ENCODE results near the gene CCR1.

The CCR1 gene

DNA sequence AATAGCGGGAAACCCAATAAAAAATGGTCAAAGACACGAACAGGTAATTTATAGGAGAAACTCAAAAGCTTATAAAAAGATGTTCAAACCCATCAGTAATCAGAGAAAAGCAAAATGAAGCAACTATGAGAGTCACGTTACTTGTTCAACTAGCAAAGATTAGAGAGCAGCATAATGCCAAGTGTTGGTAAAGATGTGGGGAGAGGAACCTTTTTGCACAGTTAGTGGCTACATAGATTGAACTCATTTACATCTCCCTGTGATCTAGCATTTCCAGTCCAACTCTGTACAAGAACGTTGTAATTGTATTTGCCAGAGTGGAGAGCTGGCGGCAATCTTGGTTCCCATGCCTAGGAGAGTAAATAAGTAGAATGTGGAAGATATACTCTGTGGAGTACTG, 15.2 kb downstream of the CCR1 start:
- Histone ChIP-seq H3K27me3 (ENCODE audit: insufficient read depth, low read length) (peaks cover 6% of the 10 kb centered on the region; the same call in 1 of the 2 replicates), H3K27ac (ENCODE audit: low read depth, low read length, poor library complexity, severe bottlenecking) (no peak overlapping the region), H2AFZ (ENCODE audit: low read length) (no peak overlapping the region), H3K4me1 (ENCODE audit: insufficient read depth, low read length, severe bottlenecking) (no peaks in the 10 kb centered on the region), H3F3A (ENCODE audit: insufficient read depth, low read length) (no peaks in the 10 kb centered on the region), H4K20me1 (ENCODE audit: insufficient read depth, low read length) (no peaks in the 10 kb centered on the region), H3K9me2 (ENCODE audit: low read depth, low read length) (no peaks in the 10 kb centered on the region), H3K79me2 (ENCODE audit: insufficient read depth, low read length) (no peaks in the 10 kb centered on the region), H3K4me2 (ENCODE audit: low read length) (no peak overlapping the region), H3K4me3 (ENCODE audit: low read depth, low read length, poor library complexity, severe bottlenecking) (no peak overlapping the region), H3K9ac (ENCODE audit: low read length) (no peak overlapping the region), H3K9me3 (ENCODE audit: low read length) (peaks cover 19% of the 10 kb centered on the region), H3K36me3 (ENCODE audit: insufficient read depth, low read length) (no peaks in the 10 kb centered on the region; the same call in 1 of the 2 replicates)
- TF ChIP-seq EZH2 (IDR thresholded peaks at IDR 0.05; ENCODE audit: borderline replicate concordance, low read length): no peak
- TF ChIP-seq, protein P1, sequence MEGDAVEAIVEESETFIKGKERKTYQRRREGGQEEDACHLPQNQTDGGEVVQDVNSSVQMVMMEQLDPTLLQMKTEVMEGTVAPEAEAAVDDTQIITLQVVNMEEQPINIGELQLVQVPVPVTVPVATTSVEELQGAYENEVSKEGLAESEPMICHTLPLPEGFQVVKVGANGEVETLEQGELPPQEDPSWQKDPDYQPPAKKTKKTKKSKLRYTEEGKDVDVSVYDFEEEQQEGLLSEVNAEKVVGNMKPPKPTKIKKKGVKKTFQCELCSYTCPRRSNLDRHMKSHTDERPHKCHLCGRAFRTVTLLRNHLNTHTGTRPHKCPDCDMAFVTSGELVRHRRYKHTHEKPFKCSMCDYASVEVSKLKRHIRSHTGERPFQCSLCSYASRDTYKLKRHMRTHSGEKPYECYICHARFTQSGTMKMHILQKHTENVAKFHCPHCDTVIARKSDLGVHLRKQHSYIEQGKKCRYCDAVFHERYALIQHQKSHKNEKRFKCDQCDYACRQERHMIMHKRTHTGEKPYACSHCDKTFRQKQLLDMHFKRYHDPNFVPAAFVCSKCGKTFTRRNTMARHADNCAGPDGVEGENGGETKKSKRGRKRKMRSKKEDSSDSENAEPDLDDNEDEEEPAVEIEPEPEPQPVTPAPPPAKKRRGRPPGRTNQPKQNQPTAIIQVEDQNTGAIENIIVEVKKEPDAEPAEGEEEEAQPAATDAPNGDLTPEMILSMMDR (IDR thresholded peaks at IDR 0.05; ENCODE audit: low read length): no peak

DNA sequence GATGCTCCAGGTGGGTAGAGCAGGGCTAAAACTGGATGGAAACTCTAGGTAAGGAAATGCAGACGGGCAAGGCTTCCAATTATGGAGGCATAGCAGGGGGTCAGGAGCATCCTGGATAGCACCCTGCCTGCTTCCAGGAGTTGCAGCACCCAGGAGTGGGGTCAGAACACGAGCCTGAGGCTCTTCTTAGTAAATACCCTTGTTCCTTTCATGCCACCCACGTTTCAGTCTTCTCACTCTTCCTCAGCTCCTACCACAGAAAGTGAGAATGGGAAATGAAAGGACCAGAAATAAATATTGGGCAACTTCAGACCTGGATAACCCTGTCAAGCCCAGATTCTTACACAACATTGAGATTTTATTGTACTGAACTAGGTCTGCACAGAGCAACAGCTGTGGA, 16.4 kb downstream of the CCR1 start:
- H2AFZ ChIP-seq (ENCODE audit: low read length): no peak overlapping the region
- no peaks in the 10 kb centered on the region for H3K4me1 ChIP-seq (ENCODE audit: insufficient read depth, low read length, severe bottlenecking)
- H4K20me1 ChIP-seq (ENCODE audit: insufficient read depth, low read length): no peaks in the 10 kb centered on the region
- peaks cover 19% of the 10 kb centered on the region for H3K9me3 ChIP-seq (ENCODE audit: low read length)
- H3K79me2 ChIP-seq (ENCODE audit: insufficient read depth, low read length): no peaks in the 10 kb centered on the region
- no peak overlapping the region for H3K4me3 ChIP-seq (ENCODE audit: low read depth, low read length, poor library complexity, severe bottlenecking)
- peaks cover 6% of the 10 kb centered on the region; the same call in 1 of the 2 replicates for H3K27me3 ChIP-seq (ENCODE audit: insufficient read depth, low read length)
- H3K36me3 ChIP-seq (ENCODE audit: insufficient read depth, low read length): no peaks in the 10 kb centered on the region; the same call in 1 of the 2 replicates
- H3K9ac ChIP-seq (ENCODE audit: low read length): no peak overlapping the region
- no peak overlapping the region for H3K4me2 ChIP-seq (ENCODE audit: low read length)
- H3K9me2 ChIP-seq (ENCODE audit: low read depth, low read length): no peaks in the 10 kb centered on the region
- no peaks in the 10 kb centered on the region for H3F3A ChIP-seq (ENCODE audit: insufficient read depth, low read length)
- TF ChIP-seq, protein P1 (IDR thresholded peaks at IDR 0.05; ENCODE audit: low read length): no peak
- TF ChIP-seq EZH2 (IDR thresholded peaks at IDR 0.05; ENCODE audit: borderline replicate concordance, low read length): no peak
- H3K27ac ChIP-seq (ENCODE audit: low read depth, low read length, poor library complexity, severe bottlenecking): no peak overlapping the region

DNA sequence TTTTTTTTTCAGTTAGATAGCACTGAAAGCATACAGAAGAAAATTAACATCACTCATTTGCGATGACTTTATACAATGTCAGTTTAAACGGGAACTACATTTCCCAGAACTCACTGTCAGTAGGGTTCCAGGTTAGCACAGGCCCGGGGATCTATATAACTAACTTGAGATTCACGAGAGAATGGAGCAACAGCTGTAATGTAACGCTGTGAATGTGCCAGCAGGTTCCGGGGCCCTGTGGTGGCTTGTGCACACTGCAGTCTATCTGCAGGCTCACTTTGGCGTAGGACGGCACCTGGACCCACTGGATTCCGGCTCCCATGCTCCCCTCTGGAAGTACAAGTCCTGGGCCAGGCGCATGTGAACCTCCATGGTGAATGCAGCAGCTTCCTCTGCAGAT, 19.4 kb downstream of the CCR1 start:
- H3F3A ChIP-seq (ENCODE audit: insufficient read depth, low read length): no peaks in the 10 kb centered on the region
- H3K4me1 ChIP-seq (ENCODE audit: insufficient read depth, low read length, severe bottlenecking): no peaks in the 10 kb centered on the region
- no peak overlapping the region for H2AFZ ChIP-seq (ENCODE audit: low read length)
- H3K9me2 ChIP-seq (ENCODE audit: low read depth, low read length): no peaks in the 10 kb centered on the region
- no peak overlapping the region for H3K27ac ChIP-seq (ENCODE audit: low read depth, low read length, poor library complexity, severe bottlenecking)
- H3K36me3 ChIP-seq (ENCODE audit: insufficient read depth, low read length): no peaks in the 10 kb centered on the region
- H3K79me2 ChIP-seq (ENCODE audit: insufficient read depth, low read length): no peaks in the 10 kb centered on the region
- H3K4me2 ChIP-seq (ENCODE audit: low read length): no peak overlapping the region
- peaks cover 7% of the 10 kb centered on the region for H3K9me3 ChIP-seq (ENCODE audit: low read length)
- 0 out of 2 replicates have a peak, but pooled peaks cover 2% of the 10 kb centered on the region for H3K27me3 ChIP-seq (ENCODE audit: insufficient read depth, low read length)
- no peak overlapping the region for H3K9ac ChIP-seq (ENCODE audit: low read length)
- no peak for TF ChIP-seq EZH2 (IDR thresholded peaks at IDR 0.05; ENCODE audit: borderline replicate concordance, low read length)
- TF ChIP-seq, protein P1 (IDR thresholded peaks at IDR 0.05; ENCODE audit: low read length): no peak
- no peak overlapping the region for H3K4me3 ChIP-seq (ENCODE audit: low read depth, low read length, poor library complexity, severe bottlenecking)
- H4K20me1 ChIP-seq (ENCODE audit: insufficient read depth, low read length): no peaks in the 10 kb centered on the region
